Muscle of leg (tissue), 11 donors: ENCODE results near the gene CWC25. TPM values are rescaled to one million over a fixed set of nuclear protein-coding genes. Genes with fewer than 3 reads are reported as not detected.

Experiments used
- DNase-seq: peaks from one replicate; pipeline ENCODE4 v3.0.0; 2013
- H3K27ac ChIP-seq: one replicate; pipeline ENCODE4 v1.5.1; 2013; ENCODE audit warnings: mild to moderate bottlenecking, low read length, control low read depth
- H3K27me3 ChIP-seq: one replicate; pipeline ENCODE4 v1.6.1; 2013; ENCODE audit warnings: low read length; ENCODE audit not compliant: control insufficient read depth, insufficient read depth
- H3K36me3 ChIP-seq: one replicate; pipeline ENCODE4 v1.6.1; 2013; ENCODE audit warnings: low read length; ENCODE audit not compliant: control insufficient read depth, insufficient read depth
- H3K4me1 ChIP-seq: one replicate; pipeline ENCODE4 v1.6.1; 2013; ENCODE audit warnings: low read length; ENCODE audit not compliant: control insufficient read depth, insufficient read depth
- H3K4me3 ChIP-seq: one replicate; pipeline ENCODE4 v1.5.1; 2013; ENCODE audit warnings: low read length, control low read depth
- H3K9me3 ChIP-seq: replicated peaks from 2 replicates; pipeline ENCODE4 v1.6.1; 2013; ENCODE audit warnings: low read depth, low read length; ENCODE audit not compliant: control insufficient read depth
- WGBS: methylation state at CpG from one replicate; pipeline ENCODE4 v1.1.5; 2013; ENCODE audit warnings: missing lambda C conversion rate; ENCODE audit not compliant: insufficient coverage; 5-methylcytosine and 5-hydroxymethylcytosine counted together
- polyA plus RNA-seq, 8 donors: library from polyadenylated mRNA; unstranded; fragments of 120-200 nt; gene quantifications; one replicate each; pipeline versions ENCODE4 v1.2.1 to v1.2.3, GENCODE V29; 2013; ENCODE audit warnings: inconsistent platforms in 1 of 8, low replicate concordance in 1 of 8; ENCODE audit not compliant: insufficient read length in 8 of 8, insufficient read depth in 1 of 8
- total RNA-seq: library from RNA; stranded (reverse); fragments of 120-200 nt; gene quantifications from one replicate; pipeline ENCODE4 v1.2.4, GENCODE V29; 2013

Gene CWC25
- total and polyA plus RNA-seq, 9 donors: 9.2 to 18.6 (median 14.1) TPM

GRCh38 chr17:38852771-38853291, 27.7 kb upstream of the CWC25 start:
- peaks cover 40% of the 10 kb centered on the region for H3K36me3 ChIP-seq
- 2% methylated on average over 10 of the region's 19 CpGs for WGBS
- peak overlapping the region; percentile 67 for H3K4me3 ChIP-seq

GRCh38 chr17:38851434-38851833, 26.3 kb upstream of the CWC25 start:
- no peaks in the 10 kb centered on the region for H3K27me3 ChIP-seq
- H3K4me1 ChIP-seq: peaks cover 15% of the 10 kb centered on the region
- no peak overlapping the region for H3K27ac ChIP-seq
- DNase-seq: no peak
- no peaks in the 10 kb centered on the region for H3K9me3 ChIP-seq
- H3K36me3 ChIP-seq: peaks cover 46% of the 10 kb centered on the region
- peak overlapping the region; percentile 67 for H3K4me3 ChIP-seq
- no CpG with 5 or more reads among the region's 2 CpGs for WGBS

More at GRCh38 chr17:38852771-38853291, 27.7 kb upstream of the CWC25 start:
- Histone ChIP-seq H3K9me3 (no peaks in the 10 kb centered on the region), H3K27ac (peak overlapping the region; percentile 97), H3K4me1 (peaks cover 15% of the 10 kb centered on the region), H3K27me3 (no peaks in the 10 kb centered on the region)
- peak; percentile 22 for DNase-seq

GRCh38 chr17:38850374-38850773, 25.3 kb upstream of the CWC25 start:
- no peak overlapping the region for H3K4me3 ChIP-seq
- WGBS: no CpG with 5 or more reads among the region's 7 CpGs
- no peak for DNase-seq
- H3K27me3 ChIP-seq: no peaks in the 10 kb centered on the region
- no peak overlapping the region for H3K27ac ChIP-seq
- H3K36me3 ChIP-seq: peaks cover 46% of the 10 kb centered on the region
- H3K9me3 ChIP-seq: no peaks in the 10 kb centered on the region
- H3K4me1 ChIP-seq: peaks cover 15% of the 10 kb centered on the region

- H3K4me3 ChIP-seq: no peak overlapping the region
These were observed 24.0 kb upstream of the CWC25 start for GRCh38 chr17:38848939-38849605.

GRCh38 chr17:38848557-38848891, 23.4 kb upstream of the CWC25 start:
- WGBS: no CpG with 5 or more reads among the region's 1 CpG
- Histone ChIP-seq H3K27me3 (no peaks in the 10 kb centered on the region), H3K36me3 (peaks cover 46% of the 10 kb centered on the region), H3K4me3 (no peak overlapping the region), H3K27ac (no peak overlapping the region), H3K4me1 (peaks cover 13% of the 10 kb centered on the region), H3K9me3 (no peaks in the 10 kb centered on the region)
- no peak for DNase-seq

More at GRCh38 chr17:38848939-38849605, 24.0 kb upstream of the CWC25 start:
- H3K36me3 ChIP-seq: peaks cover 46% of the 10 kb centered on the region
- DNase-seq: no peak
- H3K27me3 ChIP-seq: no peaks in the 10 kb centered on the region
- 76% methylated on average over 10 of the region's 16 CpGs for WGBS
- H3K27ac ChIP-seq: no peak overlapping the region
- H3K9me3 ChIP-seq: no peaks in the 10 kb centered on the region
- H3K4me1 ChIP-seq: peaks cover 13% of the 10 kb centered on the region

GRCh38 chr17:38844261-38844757, 19.2 kb upstream of the CWC25 start:
- Histone ChIP-seq H3K4me3 (no peak overlapping the region), H3K4me1 (no peaks in the 10 kb centered on the region), H3K9me3 (no peaks in the 10 kb centered on the region), H3K27ac (no peak overlapping the region), H3K27me3 (no peaks in the 10 kb centered on the region), H3K36me3 (peaks cover 16% of the 10 kb centered on the region)
- DNase-seq: no peak
- 64% methylated on average over 13 of the region's 13 CpGs for WGBS

- peak overlapping the region; percentile 94 for H3K4me3 ChIP-seq
- peaks cover 19% of the 10 kb centered on the region for H3K4me1 ChIP-seq
- peaks cover 16% of the 10 kb centered on the region for H3K36me3 ChIP-seq
- no peaks in the 10 kb centered on the region for H3K27me3 ChIP-seq
- no peaks in the 10 kb centered on the region for H3K9me3 ChIP-seq
- no peak for DNase-seq
- WGBS: 86% methylated on average over 6 of the region's 17 CpGs
- H3K27ac ChIP-seq: peak overlapping the region; percentile 99
These were observed 684 bp upstream of the CWC25 start for GRCh38 chr17:38825762-38826247.

GRCh38 chr17:38815576-38816193, 9.4 kb downstream of the CWC25 start:
- DNase-seq: no peak
- Histone ChIP-seq H3K27ac (no peak overlapping the region), H3K9me3 (no peaks in the 10 kb centered on the region), H3K4me3 (no peak overlapping the region), H3K36me3 (peaks cover 53% of the 10 kb centered on the region), H3K27me3 (no peaks in the 10 kb centered on the region), H3K4me1 (no peaks in the 10 kb centered on the region)
- no CpG with 5 or more reads among the region's 8 CpGs for WGBS

- no peaks in the 10 kb centered on the region for H3K27me3 ChIP-seq
- WGBS: 96% methylated on average over 7 of the region's 7 CpGs
- DNase-seq: no peak
These were observed 15.3 kb downstream of the CWC25 start for GRCh38 chr17:38809828-38810227.

GRCh38 chr17:38800237-38800760, 24.8 kb downstream of the CWC25 start:
- H3K27ac ChIP-seq: peak overlapping the region; percentile 91
- H3K36me3 ChIP-seq: peaks cover 45% of the 10 kb centered on the region
- no peaks in the 10 kb centered on the region for H3K27me3 ChIP-seq
- peaks cover 21% of the 10 kb centered on the region for H3K4me1 ChIP-seq
- WGBS: 8% methylated on average over 6 of the region's 14 CpGs
- H3K9me3 ChIP-seq: no peaks in the 10 kb centered on the region
- peak; percentile 14 for DNase-seq
- peak overlapping the region; percentile 54 for H3K4me3 ChIP-seq

More at GRCh38 chr17:38809828-38810227, 15.3 kb downstream of the CWC25 start:
- H3K4me3 ChIP-seq: no peak overlapping the region
- H3K36me3 ChIP-seq: peaks cover 65% of the 10 kb centered on the region
- no peak overlapping the region for H3K27ac ChIP-seq
- H3K9me3 ChIP-seq: no peaks in the 10 kb centered on the region
- no peaks in the 10 kb centered on the region for H3K4me1 ChIP-seq
